ENCODE results near the gene CERK.
A peak's percentile ranks its signal among the peaks of the same experiment; 100 is the strongest.

CERK gene

DNA sequence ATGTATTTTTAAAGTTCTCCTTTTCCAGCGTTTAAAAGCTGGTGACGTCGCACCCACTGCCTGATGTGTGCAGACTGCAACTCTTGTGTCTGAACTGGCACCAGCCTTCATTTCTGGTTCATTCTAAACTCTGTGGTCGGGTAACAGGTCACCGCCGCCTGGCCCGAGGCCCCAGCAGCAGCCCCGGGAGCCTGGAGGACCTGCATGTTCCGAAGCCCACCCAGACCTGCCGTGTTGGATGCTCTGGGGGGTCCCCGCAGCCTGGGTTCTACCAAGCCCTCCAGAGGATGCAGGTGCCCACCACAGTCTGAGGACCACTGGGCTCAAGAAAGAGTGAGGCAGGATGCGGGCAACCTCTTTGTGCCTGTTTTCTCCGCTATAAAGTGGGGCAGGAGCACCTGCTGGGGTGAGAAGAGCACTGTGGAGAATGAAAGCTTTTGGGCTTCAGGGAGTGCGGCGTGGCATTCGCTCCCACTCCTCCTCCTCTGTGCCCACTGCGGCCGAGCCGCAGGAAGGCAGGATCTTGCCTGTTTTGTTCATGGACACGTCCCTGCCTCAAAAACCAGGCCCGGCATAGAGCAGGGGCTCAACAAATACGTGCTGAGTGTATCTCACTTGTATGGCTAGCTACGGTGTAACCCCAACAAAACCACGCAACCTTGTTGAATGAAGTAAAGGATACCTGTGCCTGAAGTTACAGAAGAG, 40.1 kb downstream of the CERK start:
- DNase-seq, result no peak

DNA sequence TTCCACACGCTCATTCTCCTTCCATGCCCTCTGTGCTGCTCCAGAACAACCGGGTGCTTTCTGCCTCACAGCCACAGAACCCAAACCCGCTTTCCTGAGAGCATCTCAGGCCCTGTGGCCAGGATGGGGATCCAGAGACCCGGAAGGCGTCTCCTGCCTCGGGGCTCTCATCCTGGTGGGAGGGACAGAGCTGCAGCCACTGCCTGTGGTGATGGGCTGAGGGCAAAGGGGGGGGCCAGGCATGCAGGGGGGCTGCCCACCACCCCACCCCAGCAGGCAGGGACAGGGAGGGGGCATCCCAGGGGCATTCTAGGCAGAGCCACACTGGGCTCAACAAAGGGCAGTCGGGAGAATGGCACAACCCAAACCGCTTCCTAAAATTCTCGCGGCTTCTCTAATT, 41.4 kb downstream of the CERK start:
- no peak for DNase-seq

DNA sequence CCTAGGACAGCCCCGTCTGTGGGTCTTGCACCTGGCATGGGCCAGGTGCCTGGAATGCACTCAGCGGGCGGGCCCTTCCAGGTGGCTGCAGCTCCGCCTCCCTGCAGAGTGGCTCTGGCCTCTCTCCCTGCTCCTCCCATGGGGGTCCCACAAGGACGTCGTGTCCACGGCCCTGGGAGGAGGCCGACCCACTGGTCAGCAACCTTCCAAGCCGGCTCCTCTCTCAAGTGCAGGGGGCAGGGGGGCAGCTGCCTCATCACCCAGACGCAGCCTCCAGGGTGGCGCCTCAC, 41.9 kb downstream of the CERK start:
- DNase-seq, result no peak

DNA sequence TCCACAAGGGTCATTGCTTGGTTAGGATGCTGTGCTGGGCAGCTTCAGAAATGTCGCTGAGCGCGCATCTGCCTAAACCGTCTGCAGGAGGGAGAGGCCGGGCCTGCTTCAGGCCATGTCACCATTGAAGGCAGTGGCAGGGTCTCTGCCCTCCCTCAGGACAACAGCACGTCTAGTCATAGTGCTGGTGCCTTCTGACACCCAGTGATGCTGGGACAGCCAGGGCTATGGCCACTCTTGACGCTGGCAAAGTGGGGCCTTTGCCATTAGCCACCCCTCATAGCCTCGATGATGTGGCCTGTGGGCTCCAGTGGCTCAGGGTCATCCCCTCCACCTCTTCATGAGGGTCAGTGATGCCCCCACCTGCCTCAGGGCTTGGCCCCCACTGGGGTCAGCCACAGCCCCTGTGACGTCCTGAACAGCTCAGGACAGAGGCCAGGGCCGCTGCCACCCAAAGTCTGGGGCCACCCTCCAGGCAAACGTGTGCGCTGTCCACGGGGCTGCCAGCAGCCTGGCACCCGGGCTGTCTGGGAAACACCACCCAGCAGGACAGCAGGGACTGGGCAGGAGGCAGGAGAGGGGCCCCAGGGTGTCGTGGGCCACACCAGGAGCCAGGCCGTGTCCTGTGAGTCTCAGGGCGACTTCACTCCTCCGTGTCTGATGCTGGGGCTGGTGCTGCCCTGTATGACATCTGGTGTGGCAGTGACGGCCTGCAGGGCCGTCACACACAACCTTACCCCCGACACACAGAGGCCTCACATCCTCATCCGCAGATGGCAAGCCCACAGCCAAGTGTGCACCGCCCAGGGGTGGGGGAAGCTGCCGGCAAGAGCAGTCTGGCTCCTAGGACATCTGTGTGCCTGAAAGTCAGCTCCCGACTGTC, 42.5 kb downstream of the CERK start:
- DNase-seq, result no peak

DNA sequence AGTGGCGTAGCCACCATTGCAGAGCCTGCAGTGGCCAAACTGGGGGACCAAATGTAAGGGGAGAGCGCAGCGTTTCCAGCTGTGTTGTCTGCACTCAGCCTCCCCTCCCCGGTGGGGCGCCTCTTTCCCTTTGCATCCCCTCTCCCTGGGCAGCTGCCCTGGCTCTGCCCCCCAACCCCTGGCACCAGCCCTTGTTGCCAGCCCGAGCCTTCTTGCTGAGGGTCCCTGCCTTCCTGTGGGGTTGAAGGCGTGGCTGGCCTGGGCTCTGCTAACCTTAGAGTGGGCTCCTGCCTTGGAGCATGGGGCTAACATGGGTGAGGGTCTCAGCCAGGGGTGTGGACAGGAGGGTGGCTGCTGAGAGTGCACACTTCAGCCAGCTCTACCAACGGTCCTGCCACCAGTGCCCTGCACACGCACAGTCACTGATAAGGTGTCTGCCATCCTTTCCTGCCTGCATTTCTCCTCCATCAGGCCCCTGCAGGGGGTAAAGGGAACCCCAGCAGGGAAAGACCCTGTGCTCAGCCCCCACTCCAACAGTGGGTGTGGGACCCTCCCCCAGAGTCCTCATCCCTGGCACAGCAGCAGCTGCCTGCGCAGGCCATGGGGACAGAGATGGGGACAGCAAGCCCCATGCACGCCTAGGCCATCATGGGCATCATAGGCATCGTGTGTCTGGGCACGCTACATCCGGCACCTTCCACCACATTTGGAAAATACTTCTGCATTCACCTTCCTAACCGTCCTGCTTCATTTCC, 43.5 kb downstream of the CERK start:
- DNase-seq, result no peak

DNA sequence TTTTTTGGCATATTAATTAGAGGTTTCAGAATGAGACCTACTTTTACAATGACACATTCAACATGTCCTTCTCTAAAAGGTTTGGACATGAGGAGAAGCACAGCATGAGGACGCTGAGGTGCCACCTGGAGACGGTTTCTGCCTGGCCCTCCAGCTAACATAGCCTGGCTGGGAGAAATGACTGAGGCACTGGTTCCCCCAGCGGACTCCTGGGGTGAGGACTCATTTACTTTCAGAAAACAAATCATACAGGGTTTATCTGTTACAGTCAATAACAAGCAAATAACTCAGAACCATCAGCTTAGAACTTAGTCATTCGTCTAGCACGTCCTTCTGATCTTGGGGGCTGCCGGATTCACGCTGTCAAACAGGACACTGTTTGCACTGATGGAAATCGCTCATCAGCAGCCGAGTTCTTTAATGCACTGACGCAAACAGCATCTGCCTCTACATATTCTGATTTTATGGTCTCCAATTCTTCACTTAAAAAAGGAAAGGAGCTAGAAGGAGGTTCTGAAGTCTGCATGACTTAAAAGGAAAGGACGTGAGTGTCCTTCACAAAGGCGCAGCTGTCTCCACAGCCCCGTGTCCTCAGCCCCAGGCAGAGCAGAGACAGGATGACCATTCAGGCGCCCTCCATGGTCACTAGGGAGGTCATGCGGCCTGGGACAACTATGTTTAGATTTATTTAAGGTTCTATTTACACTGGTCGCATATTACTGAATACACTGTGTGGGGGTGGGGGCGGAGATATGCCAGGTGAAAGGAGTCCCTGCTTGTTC, 44.2 kb downstream of the CERK start:
- DNase-seq, result no peak

DNA sequence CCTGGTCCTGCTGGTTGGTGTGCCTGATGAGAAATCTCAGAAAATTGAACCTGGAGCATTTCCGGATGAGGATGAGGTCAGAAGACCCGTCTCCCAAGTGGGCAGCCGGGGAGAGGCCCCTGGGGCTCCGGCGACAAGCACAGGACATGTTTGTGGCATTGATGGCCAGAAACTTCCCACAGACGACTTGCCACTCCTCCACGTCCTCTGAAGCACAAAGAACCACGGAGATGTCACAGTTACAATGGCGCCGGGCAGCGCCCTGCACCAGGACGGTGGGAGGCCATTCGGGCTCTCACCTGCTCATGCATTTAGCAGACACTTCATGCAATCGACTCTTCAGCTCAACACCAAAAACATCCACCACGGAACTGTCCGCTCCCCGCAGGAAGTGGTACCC, 46.5 kb downstream of the CERK start:
- DNase-seq, result no peak

DNA sequence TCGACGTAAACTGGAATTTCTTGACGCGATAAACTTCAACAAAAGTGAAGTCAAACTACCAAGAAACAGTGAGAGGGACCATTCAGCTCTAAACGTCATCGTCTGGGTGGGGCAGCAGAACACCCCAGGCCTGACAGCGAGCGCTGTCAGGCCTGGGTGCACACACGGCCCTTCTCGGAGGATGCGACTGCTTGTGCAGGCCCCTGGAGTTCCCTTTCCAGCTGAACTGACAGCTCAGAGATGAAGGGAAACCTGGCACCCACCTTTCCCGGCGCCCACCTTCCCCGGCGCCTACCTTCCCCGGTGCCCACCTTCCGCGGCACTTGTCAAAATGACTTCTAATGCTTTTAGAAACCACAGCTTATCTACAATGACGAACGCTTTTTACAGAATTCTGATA, 47.9 kb downstream of the CERK start:
- no peak for DNase-seq

DNA sequence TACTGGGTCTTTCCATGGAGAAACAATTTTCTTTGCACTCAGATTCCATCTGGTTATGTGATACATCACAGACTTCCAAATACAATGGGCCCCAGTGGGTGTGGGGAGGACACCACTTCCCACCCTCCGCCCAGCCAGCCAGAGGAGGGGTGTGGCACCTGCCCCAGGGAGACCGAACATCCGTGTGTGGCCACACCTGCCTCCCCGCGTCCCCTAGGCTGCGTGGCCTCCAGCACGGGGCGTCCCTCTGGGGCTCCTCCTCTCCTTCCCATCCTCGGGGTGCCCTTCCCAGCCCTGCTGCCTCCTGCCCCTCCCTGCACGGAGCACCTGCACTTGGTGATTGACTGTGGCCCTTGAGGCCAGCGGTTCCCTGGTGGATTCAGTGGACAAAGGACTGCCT, 49.1 kb downstream of the CERK start:
- DNase-seq, result no peak

DNA sequence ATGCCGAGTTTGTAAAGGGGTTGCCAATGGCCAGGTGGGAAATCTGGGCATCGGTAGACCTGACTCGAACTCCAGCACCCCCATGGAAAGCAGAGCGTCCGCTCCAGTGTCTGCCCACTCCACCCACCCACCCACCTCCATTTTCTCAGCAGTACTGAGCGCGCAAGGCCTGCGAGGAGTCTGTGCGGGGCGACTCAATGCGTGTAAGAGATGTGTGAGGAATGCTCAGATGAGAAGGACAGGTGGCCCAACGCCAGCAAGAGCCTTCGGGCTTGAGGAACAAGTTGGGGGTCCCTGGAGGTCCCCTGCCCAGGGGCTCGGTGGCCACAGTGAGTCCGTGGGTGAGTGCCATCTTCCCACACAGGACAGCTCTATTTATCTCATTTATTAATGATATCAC, 50.6 kb downstream of the CERK start:
- DNase-seq, result no peak

DNA sequence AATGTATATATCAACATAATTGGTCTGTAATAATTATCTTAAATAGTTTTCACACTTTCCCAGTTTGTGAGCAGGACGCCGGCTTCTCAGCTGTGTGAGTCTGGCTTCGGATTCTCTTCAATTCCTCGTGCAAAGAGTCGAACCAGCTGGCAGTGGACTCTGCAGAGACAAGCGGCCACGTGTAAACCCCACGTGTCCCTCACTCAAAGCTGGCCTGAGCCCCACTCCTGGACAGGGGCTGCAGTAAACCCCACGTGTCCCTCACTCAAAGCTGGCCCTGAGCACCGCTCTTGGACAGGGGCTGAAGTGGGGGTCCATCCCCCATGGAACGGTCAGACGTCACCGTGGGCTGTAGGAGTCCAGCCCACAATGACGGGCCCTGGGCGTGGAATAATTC, 51.0 kb downstream of the CERK start:
- no peak for DNase-seq

DNA sequence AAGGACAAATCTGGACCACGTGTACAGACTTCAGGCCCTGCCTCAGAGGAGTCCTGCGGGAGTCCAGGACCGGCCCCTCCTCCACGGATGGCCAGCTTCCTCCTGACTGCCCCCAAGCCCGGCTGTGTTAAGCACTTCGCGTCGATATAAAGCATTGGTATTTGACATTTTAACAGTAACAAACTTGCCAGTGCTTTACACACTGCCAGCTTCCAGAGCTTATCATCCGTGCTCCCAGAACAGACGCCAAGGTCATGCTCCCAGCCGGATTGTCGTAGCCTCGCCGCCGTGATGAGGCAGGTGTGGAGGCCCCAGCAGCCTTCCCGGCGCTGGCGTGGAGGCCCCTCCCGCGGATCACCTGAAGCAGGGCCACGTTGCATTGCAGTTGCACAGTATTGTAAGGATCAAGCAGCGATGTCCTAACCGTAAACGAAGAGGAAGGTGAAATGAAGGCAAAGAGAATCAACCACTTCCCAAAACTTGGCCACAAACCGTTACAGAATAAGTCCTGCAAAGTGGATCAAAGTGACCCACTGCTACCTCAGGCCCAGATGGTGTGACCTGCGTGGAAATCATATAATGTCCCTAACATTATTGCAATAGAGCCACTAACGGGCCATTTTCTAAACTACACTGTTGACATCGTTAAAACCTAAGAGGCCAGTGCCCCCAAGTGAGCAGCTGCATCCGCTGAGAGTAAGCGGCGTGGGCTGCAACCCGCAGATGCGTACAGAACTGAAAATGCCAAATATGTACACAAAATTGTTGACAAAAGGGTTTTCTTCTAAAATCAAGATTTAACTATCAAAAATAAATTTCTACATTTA, 51.6 kb downstream of the CERK start:
- no peak for DNase-seq

DNA sequence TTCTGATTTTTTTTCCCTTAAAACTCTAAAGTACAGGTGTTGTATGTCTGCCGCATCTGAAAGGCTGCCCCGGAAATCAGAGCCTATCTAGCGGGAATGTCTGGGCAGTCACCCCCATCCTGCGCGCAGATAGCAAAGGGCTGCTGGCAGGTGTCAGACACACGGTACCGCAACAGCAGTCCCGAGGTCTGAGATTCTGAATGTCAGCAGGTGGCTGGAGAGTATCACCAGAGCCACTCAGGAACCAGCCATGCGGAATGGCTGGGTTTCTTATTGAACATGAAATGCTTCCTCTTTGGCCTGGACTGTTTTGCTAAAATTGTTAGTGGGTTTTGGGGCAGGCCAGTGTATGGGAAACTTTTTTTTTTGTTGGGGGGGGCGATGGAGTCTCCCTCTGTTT, 53.3 kb downstream of the CERK start:
- no peak for DNase-seq

DNA sequence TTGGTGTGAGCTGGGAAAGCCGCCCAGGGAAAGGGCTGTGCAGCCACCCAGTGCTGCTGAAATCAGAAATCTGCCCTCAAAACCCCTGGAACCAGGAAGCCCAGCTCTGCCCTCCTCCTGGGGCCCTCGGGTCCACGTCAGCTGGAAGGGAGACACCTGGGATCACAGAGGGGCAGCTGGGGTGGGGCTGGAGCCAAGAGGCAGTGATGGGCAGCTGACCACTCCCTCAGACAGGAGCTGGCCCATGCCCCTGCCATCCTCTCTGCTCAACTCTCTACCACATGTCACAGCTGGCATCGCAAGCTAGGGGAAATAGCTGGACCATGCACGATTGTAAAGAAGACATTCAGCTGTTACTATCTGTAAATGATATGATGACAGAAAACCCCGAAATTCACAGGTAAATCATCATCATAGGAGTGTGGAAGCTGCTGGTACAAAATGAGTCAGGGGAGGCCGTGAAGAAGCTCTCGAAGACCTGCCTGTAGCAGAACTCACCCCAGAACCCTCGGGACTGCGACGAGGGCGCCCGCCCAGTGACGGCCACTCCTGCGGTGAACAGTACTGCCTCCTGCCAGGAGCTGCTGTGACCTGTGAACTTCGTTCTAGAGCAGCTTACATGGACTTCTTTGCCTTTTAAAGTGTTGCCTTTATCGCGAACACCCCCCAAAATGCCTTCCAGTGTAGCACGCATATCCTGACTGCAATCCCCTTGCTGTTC, 55.9 kb downstream of the CERK start:
- no peak for DNase-seq

DNA sequence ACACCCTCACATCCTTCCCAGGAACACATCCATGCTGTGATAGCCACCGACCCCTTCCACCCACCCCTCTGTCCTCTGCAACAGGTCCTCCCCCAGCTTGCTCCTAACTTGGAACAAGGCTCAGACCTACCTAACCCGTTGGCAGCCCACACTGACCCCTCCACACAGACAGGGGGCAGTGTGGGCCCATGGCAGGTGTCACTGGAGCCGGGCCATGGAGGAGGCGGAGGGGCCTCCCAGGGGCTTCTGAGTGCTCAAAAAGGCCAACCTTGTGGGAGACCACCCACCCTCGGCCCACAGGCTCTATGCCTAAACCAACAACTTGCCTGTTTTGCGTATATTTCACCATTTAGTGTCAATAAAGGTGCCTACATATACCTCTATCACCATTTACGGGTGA, 57.0 kb downstream of the CERK start:
- peak; percentile 42 for DNase-seq

DNA sequence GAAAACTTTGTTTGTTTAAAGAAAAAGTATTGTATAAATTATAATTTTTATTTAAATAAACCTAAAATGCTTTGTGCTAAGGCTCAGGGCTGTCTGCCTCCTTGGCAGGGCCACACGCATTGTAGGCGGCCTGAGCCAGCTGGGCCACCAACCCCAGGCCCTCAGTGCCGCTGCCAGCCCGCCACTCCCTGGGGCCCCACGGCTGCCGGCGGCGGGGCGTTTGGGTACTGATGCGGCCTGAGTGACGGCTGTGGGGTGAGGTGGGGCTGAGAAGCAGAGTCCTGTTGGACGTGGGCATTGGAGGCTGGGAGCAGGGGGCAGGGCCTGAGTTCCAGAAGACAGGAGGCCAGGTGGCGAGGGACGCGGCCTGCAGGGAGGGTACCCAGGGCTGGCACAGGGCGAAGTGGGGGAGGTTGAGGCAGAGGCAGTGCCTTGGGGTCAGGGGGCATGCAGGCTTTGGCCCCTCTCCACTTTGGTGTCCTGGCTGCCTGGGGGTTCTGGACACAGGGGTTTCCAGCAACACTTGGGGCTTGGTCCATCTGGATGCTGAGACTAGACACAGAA, 58.3 kb downstream of the CERK start:
- no peak for DNase-seq

DNA sequence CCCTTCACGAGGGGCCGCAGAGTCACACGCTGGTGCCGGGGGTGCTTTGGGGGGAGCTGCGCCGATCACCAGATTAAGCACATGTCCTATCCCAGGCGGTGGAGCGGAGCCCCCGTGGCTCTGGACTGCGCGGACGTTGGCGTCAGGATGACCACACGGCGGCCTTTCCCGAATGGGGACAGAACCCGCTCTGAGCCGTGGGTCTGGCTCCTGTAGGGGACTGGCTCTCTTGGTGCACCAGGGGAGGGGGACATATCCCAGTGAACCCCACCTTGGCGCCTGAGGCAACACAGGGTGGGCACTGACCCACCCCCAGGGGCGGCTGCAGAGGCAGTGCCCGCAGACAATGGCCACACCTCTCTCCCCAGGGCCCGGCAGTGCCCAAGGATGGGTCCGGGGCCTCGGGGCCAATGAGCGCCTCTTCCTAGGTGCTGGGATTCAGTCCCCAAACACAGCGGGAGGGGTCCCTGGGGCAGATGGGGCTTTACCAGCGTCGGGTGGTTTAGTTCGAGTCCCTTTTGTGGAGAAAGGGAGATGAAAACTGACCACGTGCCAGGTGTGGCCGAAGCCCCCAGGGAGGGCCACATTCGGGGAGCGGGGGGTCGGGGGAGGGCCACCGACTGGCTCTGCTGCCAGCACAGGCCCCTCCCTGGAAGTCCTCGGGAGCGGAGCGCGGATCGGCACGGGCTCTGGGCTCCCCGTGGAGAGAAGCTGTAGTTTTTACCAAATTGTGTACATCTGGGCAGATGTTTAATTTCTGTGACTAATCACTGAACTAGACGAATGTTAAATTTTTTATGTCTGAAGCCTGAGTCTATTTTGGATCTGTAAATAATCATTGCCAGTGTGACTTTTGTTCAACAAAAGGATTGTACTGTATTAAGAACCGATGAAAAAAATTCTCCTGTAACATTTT, 59.0 kb downstream of the CERK start:
- no peak for DNase-seq

DNA sequence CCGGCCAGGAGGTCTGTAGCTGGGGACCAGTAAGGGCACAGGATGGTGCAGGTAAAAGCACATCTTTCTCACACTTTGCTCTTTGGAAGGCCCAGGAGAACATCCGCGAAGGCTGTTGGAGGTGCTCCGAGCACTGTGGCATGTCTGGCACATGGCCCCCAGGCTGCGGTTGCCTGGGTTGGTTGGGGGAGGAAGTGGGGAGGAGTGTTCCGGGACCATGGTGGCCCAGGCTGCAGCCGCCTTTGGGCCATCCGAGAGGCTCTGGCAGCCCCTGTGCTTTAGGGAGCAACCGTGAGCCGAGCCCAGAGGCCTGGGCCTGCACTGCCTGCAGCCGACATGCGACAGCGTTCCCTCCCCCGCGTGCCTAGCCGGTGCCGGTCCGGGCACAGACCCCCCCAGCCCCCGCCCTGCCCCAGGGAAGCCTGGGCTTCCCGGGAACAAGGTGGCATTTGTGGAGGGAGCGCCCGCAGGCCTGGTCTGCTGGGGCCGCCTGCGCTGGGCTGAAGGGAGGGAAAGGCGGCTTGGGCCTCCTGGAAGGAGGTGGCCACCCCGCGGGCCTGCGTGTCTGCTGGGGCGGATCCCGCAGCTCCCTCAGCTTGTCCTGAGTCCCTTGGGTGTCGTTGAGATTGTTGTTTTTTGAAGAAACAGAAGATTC, 59.9 kb downstream of the CERK start:
- DNase-seq, result no peak

DNA sequence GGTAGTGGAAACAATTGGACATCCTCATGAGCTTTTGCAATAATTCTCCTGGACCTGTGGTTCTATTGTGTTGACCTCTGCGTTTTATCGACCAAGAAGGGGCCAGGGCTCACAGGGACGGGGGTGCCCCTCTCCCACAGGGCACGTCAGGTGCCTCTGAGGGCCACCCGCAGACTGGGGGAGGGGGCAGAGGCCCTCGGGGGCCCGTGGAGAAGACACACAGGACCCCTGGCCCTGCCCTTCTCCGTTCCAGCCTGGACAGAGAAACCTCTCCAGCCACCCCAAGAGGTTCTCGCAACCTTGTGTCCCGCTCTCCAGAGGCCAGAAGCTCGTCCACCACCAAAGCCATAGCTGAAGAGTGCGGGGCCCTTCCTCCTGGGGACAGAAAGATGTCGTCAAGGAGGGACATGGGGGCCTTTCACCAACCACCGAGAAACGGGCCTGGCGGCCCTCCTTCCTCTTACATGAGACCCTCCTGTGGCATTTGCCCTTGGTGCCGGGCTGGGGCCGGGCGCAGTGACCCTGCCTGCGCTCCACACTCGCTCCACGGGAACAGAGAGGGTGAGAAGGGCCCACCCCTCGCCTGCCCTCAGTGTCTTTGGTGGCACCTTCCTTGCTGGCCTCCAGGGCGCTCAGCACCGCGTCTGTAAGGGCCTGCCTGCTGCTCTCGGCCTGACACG, 60.6 kb downstream of the CERK start:
- DNase-seq, result no peak
